Activated naive CD4-positive, alpha-beta T cell treated with anti-CD3 and anti-CD28 coated beads, Interleukin-2, amount 10 ng/mL, durations not matched to agents 7 days and 5 days (primary cell): Measurements from ENCODE around the gene CA12.

Experiments used
- CTCF ChIA-PET: fragments of 350-600 bp; sonication (Branson Sonifier 250); formaldehyde crosslinking; loops from one replicate; lab custom pipeline; 2021; ENCODE audit warnings: antibody characterized with exemption; lab: Charles Lee
- DNase-seq: peaks from one replicate; pipeline ENCODE4 v3.0.0-alpha.2; 2020
- H3K27ac Mint-ChIP-seq: one replicate; pipeline ENCODE4 v1.8.0; 2021; ENCODE audit warnings: mild to moderate bottlenecking, moderate library complexity, mixed read lengths
- H3K27me3 Mint-ChIP-seq: one replicate; pipeline ENCODE4 v1.8.0; 2021; ENCODE audit warnings: mild to moderate bottlenecking, mixed read lengths
- H3K36me3 Mint-ChIP-seq: one replicate; pipeline ENCODE4 v1.8.0; 2021; ENCODE audit warnings: mixed read lengths
- H3K4me1 Mint-ChIP-seq: one replicate; pipeline ENCODE4 v1.8.0; 2021; ENCODE audit warnings: mixed read lengths
- H3K4me3 Mint-ChIP-seq: one replicate; pipeline ENCODE4 v1.8.0; 2021; ENCODE audit warnings: mild to moderate bottlenecking, moderate library complexity, mixed read lengths
- H3K9me3 Mint-ChIP-seq: one replicate; pipeline ENCODE4 v1.8.0; 2021; ENCODE audit warnings: mixed read lengths

The CA12 gene

DNA sequence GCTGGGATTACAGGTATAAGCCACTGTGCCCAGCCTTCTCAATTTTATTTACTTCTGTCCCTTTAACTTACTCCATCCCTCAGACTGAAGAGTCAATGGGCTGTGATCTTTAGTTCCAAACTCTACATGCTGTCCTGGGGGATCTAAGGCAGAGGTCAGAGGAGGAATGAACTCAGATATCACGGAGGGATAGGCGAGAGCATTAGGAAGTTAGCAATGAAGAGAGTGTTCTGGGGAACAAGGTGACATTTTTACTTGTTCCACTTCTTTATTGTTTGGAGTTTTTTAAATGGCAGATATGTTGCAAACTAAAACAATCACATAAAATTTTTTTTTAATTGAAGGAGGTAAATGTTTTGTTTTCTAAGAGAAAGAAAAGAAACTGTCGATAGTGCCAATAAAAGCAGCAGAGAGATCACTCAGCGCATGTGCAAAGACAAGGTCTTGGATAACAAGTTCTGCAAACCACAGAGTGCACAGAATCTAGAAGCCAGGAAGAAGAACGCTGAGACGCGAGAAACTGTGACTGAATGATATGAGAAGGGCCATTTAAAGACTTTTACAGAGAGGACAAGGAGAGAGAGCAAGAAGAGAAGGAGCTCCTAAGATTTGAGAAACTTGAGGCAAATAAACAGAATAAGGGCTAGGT, 10.8 kb upstream of the CA12 start:
- DNase-seq, result no peak
- no peak overlapping the region for H3K27ac Mint-ChIP-seq
- CTCF ChIA-PET, result interaction anchor here (0.8 to 1.2 kb wide), 2 partner anchors 9 to 10 kb away, joined by 3 to 6 read pairs; no protein-coding TSS in a partner anchor

DNA sequence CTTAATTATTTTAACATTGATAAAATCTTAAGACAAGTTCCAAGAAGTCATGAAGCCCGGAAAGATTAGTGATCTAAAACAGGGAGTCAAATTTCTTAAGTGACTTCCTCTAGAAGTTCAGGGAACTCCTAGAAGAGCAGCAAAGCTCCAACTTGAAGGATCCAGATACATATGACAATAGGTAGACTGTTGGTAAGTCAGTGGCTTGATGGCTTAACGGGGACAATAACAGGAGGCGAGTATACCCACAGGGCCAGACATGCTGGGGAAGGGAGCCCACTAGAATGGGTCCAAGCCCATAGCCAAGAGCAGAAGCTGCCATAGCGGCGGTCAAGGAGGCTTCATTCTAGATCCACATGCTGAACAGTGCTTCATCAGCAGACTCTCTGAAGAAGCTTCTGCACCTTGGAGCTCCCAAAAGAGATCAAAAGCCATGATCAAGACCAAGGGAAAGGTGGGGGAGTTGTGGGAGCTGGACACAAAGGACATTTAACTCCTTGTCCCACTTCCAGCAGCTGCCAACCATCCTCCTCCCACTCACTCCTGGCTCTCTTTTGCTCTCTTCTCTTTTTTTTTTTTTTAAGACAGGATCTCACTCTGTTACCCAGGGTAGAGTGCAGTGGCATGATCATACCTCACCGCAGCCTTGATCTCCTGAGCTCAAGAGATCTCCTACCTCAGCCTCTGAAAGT, 10.2 kb upstream of the CA12 start:
- H3K36me3 Mint-ChIP-seq, result no peaks in the 10 kb centered on the region
- peaks cover 60% of the 10 kb centered on the region for H3K27me3 Mint-ChIP-seq
- CTCF ChIA-PET, result interaction anchor here (0.8 to 1.2 kb wide), 2 partner anchors 9 to 11 kb away, joined by 3 to 6 read pairs; no protein-coding TSS in a partner anchor

More for the DNA sequence above, 10.8 kb upstream of the CA12 start:
- Mint-ChIP-seq H3K9me3 (no peaks in the 10 kb centered on the region), H3K4me1 (peaks cover 12% of the 10 kb centered on the region), H3K27me3 (peaks cover 62% of the 10 kb centered on the region), H3K36me3 (no peaks in the 10 kb centered on the region), H3K4me3 (no peak overlapping the region)

DNA sequence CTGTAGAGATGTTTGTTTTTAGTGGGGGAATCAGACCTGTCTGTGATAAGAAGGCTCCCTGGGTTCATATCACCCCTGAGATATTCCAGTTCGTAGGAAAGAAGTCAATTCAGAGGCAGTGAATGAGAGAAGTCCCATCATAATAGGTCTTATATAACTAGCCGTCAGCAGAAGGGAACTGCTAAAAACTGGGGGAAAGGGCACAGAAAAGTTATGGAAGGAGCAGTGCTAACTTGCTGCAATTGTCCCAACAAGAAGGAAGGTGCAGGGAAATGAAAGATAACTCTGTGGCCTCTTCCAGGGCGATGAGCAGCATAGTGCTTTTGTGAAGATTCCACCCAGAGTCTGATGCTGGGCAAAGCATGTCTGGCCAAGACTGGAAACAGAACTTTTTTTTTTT, 9.0 kb upstream of the CA12 start:
- no peaks in the 10 kb centered on the region for H3K36me3 Mint-ChIP-seq
- no peak overlapping the region for H3K4me3 Mint-ChIP-seq
- no peak overlapping the region for H3K27ac Mint-ChIP-seq
- H3K9me3 Mint-ChIP-seq, result no peaks in the 10 kb centered on the region
- DNase-seq, result no peak
- H3K27me3 Mint-ChIP-seq, result peaks cover 56% of the 10 kb centered on the region
- peaks cover 11% of the 10 kb centered on the region for H3K4me1 Mint-ChIP-seq
- CTCF ChIA-PET, result no interaction called here

More for the DNA sequence above, 10.2 kb upstream of the CA12 start:
- DNase-seq, result no peak
- Mint-ChIP-seq H3K4me1 (peaks cover 12% of the 10 kb centered on the region), H3K27ac (no peak overlapping the region), H3K4me3 (no peak overlapping the region), H3K9me3 (no peaks in the 10 kb centered on the region)

DNA sequence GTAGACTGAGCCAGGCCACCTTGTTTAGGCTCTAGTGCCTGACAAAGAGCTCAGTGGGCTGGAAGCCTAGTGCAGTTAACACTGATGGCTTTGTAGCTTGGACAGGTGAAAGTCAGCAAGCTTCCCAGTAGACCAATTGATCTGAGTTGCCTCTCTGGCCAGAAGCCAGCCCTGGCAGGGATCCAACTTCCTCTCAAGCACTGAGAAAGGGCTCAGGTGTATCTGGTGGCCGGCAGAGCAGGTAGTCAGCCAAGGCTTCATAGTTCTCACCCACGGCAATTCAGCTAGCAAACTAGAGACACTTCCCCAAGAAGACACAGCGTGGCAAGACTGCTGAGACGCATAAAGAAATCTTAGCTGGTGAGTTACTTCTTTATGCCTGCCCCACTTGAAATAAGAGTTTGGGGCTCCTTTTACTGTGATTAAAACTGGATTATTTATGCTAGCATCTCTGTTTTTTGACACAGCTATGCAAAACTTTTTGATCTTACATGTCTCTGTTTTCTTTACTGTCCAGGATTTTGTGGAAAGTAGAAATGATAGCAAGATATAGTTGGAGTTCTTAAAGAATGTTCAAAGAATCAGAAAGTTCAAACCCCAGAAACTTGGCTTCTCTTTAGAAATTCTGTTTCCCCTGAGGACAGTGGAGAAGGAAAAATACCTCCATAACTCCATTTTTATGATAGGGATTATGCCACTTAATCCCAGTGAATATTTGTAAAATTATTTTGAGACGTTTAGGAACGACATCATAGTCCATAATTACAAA, 8.4 kb upstream of the CA12 start:
- Mint-ChIP-seq H3K9me3 (no peaks in the 10 kb centered on the region), H3K4me3 (no peak overlapping the region), H3K36me3 (no peaks in the 10 kb centered on the region), H3K27ac (no peak overlapping the region), H3K4me1 (peaks cover 8% of the 10 kb centered on the region), H3K27me3 (peaks cover 55% of the 10 kb centered on the region)
- CTCF ChIA-PET, result no interaction called here
- no peak for DNase-seq

DNA sequence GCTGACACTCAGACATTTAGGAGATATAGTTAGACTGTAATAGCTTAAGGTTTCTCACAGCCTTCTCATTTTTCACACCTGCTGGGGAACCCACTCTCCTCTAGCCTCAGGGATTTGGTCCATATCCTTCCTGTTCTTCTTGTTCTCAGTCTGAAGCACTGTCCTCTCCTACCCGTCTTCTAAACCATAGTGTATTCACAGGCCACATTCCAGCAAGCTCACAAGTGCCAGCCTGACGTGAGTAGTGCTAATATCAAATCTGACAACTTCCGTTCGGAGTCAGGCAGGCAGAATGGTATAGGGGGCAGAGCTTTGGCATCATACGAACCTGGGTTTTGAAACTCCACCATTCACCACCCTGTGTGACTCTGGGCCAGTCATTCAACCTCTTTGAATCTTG, 6.9 kb upstream of the CA12 start:
- DNase-seq, result no peak
- no peaks in the 10 kb centered on the region for H3K9me3 Mint-ChIP-seq
- no peak overlapping the region for H3K27ac Mint-ChIP-seq
- H3K4me1 Mint-ChIP-seq, result peaks cover 8% of the 10 kb centered on the region
- H3K4me3 Mint-ChIP-seq, result no peak overlapping the region
- no peaks in the 10 kb centered on the region for H3K36me3 Mint-ChIP-seq
- CTCF ChIA-PET, result no interaction called here
- H3K27me3 Mint-ChIP-seq, result peaks cover 69% of the 10 kb centered on the region

DNA sequence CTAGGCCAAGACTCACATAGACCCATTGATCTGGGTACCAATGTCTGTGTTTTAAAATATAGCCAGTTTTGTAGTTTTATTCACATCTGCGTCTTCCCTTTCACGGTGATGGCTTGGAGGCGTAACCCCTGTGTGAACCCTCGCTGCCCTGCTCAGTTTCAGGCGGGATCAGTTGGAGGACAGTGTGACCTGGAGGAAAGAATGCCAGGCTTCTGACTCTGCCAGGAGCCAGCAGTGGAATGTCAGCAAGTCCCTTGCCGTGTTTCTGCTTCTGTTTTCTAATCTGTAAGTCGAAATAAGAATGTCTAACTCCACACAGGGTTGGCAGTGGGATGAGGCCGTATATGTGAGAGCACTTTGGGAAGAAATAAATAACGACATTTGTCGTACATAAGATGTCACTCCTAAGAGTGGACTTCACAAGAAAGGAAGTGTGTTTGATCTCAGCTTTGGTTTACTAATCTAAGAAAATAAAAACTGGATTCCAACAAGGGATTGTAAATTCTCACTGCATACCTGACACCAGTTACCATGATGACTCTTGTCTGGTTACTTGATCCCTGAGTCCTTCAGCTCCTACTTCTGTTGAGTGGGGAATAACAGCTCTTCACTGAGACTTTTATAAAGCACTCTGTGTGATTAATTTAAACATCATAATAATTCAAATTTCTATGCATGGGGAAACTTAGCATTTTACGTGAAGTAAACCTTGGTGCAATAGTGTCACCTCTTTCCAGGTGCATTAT, 6.3 kb upstream of the CA12 start:
- H3K36me3 Mint-ChIP-seq, result no peaks in the 10 kb centered on the region
- peaks cover 9% of the 10 kb centered on the region for H3K4me1 Mint-ChIP-seq
- no peak for DNase-seq
- H3K27ac Mint-ChIP-seq, result no peak overlapping the region
- no peak overlapping the region for H3K4me3 Mint-ChIP-seq
- CTCF ChIA-PET, result no interaction called here
- peaks cover 75% of the 10 kb centered on the region for H3K27me3 Mint-ChIP-seq
- no peaks in the 10 kb centered on the region for H3K9me3 Mint-ChIP-seq

DNA sequence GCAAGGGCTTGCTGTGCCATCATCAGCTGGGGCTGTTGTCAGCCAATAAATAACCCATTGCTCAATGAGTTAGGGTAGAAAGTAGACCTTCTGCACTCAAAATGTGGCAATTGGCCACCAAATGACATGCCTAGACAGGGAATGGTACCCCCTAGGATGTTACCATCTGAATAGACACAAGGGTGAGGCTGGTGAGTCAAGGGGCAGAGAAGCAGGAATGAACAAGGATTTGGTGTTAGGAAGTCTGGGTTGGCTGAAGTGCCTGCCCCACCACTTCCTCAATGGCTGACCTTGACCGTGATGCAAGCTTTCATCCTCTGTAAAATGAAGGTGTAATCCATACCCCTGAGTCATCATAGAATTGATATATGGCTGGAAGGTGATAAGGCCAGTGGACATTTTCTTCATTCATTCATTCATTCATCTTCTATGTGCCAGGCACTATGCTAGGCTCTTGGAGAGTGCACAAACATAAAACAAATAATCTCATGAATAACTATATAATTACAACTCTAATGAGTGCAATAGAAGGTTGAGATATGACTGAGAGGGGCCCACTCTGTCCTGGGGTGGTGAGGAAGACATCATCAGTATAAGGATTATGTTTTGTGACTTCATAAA, 4.4 kb upstream of the CA12 start:
- no peak for DNase-seq
- Mint-ChIP-seq H3K4me1 (peaks cover 12% of the 10 kb centered on the region), H3K4me3 (no peak overlapping the region), H3K27me3 (peaks cover 75% of the 10 kb centered on the region), H3K27ac (no peak overlapping the region), H3K36me3 (no peaks in the 10 kb centered on the region), H3K9me3 (no peaks in the 10 kb centered on the region)
- CTCF ChIA-PET, result no interaction called here

DNA sequence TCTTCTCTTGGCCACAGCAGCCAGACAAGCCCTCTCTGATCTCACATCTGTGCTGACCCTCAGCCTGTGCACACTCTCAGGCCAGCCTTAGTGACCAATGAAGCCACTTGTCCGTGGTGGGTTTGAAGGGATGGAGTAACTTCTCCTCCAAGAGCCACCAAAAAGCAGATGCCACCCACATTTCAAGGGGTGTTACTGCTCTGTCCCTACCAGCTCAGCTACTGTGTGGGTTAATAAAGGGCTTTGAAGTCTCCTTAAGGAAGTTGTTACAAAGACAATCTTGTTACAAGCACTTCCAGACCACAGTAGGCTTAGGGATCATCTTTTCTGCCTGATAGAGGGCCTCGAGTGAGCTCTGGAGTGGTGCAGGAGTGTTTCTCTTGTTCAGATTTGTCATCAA, 3.3 kb upstream of the CA12 start:
- Mint-ChIP-seq H3K4me3 (no peak overlapping the region), H3K9me3 (no peaks in the 10 kb centered on the region), H3K4me1 (peaks cover 15% of the 10 kb centered on the region), H3K36me3 (no peaks in the 10 kb centered on the region), H3K27ac (no peak overlapping the region), H3K27me3 (peaks cover 79% of the 10 kb centered on the region)
- CTCF ChIA-PET, result no interaction called here
- no peak for DNase-seq

DNA sequence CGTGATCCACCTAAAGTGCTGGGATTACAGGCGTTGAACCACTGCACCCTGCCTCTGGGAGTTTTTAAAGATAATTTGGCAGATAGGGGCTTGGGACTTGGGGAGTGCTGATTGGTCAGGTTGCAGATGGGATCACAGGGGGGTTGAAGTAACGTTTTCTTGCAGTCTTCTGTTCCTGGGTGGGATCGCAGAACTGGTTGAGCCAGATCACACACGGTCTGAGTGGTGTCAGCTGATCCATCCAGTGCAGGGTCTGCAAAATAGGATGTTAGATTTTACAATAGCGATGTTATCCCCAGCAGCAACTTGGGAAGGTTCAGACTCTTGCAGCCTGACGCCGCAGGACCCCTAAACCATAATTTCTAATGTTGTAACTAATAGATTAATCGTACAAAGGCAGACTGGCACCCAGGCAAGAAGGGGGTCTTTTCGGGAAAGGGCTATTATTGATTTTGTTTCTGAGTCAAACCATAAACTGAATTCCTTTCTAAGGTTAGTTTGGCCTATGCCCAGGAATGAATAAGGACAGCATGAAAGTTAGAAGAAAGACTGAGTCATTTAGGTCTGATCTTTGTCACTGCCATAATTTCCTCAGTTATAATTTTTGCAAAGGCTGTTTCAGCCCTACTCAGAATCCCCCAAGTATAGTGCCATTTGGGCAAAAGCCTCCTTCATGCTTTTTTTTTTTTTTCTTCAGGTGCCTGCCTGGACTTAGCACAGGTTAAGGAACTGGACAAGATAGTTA, 1.5 kb upstream of the CA12 start:
- H3K27me3 Mint-ChIP-seq, result peaks cover 80% of the 10 kb centered on the region
- H3K27ac Mint-ChIP-seq, result no peak overlapping the region
- CTCF ChIA-PET, result no interaction called here

DNA sequence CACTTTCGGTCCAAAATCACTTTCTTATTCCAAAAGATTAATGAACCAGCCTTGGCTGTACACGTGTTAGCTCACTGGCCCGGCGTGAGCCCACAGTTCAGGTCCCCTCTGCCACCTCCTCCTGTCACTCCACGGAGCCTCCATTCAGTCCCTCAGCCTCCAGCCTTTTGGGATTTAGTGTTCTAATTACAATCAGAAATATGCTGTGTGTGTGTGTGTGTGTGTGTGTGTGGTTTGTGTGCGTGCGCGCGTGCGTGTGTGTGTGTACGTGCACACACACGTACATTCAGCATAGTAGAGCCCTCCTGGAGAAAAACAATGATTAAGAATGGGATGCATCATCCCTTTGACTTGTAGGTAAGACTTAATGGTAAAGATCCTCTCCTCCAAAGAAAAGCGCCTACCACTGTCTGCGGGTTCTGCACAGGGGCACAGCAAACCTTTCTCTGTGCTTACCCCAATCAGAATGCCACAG, 801 bp downstream of the CA12 start:
- Mint-ChIP-seq H3K36me3 (no peaks in the 10 kb centered on the region), H3K9me3 (no peaks in the 10 kb centered on the region), H3K27me3 (peaks cover 83% of the 10 kb centered on the region), H3K4me3 (peak overlapping the region; percentile 62), H3K4me1 (peaks cover 15% of the 10 kb centered on the region), H3K27ac (no peak overlapping the region)
- CTCF ChIA-PET, result interaction anchor here (1.0 kb wide), 1 partner anchor 22 kb away, joined by 3 read pairs; no protein-coding TSS in a partner anchor
- no peak for DNase-seq

More for the DNA sequence above, 1.5 kb upstream of the CA12 start:
- no peak for DNase-seq
- Mint-ChIP-seq H3K9me3 (no peaks in the 10 kb centered on the region), H3K4me3 (no peak overlapping the region), H3K36me3 (no peaks in the 10 kb centered on the region), H3K4me1 (peaks cover 15% of the 10 kb centered on the region)

DNA sequence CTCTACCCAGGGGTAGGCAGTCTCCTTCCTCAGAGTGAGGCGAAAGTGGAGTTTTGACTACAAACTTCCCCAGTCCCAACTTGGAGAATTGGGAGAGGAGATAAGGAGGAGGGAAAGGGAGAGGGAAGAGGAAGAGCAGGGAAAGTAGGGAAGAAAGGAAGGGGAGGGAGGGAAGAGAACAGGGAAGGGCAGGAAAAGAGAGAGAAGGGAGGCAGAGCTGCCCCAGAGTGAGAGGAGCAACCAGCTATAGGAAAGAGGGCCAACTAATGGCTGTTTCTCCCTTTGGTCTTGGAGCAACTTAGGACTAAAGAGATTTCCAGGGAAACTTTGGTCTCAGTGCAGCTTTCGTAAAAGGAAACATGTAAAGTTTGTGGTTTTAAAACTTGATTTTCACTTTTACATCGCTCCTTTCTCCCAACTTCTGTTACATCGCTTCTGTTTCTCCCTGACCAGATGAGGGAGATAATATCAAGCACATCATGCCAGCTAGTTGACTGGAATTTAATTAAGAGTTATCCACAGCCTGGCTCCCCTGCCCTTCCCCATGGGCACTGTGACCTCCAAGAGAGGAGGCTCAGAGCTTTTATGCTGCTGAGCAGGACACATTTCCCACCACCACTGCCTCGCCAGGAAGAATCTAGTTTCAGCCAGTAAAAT, 1.4 kb downstream of the CA12 start:
- Mint-ChIP-seq H3K27ac (no peak overlapping the region), H3K36me3 (no peaks in the 10 kb centered on the region), H3K27me3 (peaks cover 82% of the 10 kb centered on the region), H3K9me3 (no peaks in the 10 kb centered on the region), H3K4me1 (peaks cover 18% of the 10 kb centered on the region), H3K4me3 (no peak overlapping the region)
- CTCF ChIA-PET, result interaction anchor here (1.0 kb wide), 1 partner anchor 22 kb away, joined by 3 read pairs; no protein-coding TSS in a partner anchor
- DNase-seq, result no peak

DNA sequence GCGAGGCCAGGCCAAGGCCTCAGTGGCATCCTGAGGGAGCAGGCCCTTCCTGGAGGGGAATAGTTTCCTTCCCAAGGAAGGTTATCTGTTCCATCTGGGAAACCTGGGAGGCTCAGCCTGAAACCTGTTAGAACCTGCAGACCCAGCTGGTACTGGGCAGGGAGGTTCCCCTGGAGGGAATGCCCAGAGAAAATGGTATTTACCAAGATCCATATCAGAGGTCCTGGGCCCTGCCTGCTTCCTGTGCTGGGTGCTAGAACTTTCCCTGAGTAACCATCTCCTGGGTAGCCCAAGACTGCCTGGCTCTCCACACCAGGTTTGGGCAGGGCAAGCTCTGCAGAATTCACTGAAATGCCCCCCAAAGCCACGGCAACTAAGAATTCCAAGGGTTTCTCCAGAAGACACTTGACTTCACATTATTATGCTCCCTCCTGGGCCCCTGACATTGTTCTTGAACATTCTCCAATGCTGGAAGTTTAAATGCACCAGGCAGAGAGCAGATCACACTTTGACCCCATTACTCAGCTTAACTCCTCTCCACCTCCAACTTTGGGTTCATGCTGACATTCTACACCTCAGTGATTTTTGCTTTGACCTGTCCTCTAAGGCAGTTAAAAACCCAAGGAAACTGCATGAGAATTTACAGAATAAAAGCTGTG, 2.0 kb downstream of the CA12 start:
- H3K4me3 Mint-ChIP-seq, result no peak overlapping the region
- CTCF ChIA-PET, result interaction anchor here (1.0 kb wide), 1 partner anchor 23 kb away, joined by 3 read pairs; no protein-coding TSS in a partner anchor
- no peaks in the 10 kb centered on the region for H3K36me3 Mint-ChIP-seq
- no peak overlapping the region for H3K27ac Mint-ChIP-seq
- no peak for DNase-seq
- H3K4me1 Mint-ChIP-seq, result peaks cover 24% of the 10 kb centered on the region
- peaks cover 82% of the 10 kb centered on the region for H3K27me3 Mint-ChIP-seq
- H3K9me3 Mint-ChIP-seq, result no peaks in the 10 kb centered on the region
